BE2C (cell line): ENCODE data around the gene SEMA4D.
"Not testable (repeated sequence)": the region's sequence is repeated elsewhere in the genome, so short reads cannot be mapped to it uniquely, and the experiment has no call there.

Source experiments
- DNase-seq: peaks from one replicate; pipeline ENCODE4 v3.0.0-alpha.2; 2020
- H3K27me3 ChIP-seq: fragments of 250-450 bp; sonication (Bioruptor Pico); 2 replicates; pipeline ENCODE4 v1.5.1; 2020; ENCODE audit warnings: mild to moderate bottlenecking
- H3K36me3 ChIP-seq: fragments of 250-450 bp; sonication (Bioruptor Pico); 2 replicates; pipeline ENCODE4 v1.5.1; 2020; ENCODE audit warnings: mild to moderate bottlenecking
- H3K4me1 ChIP-seq: fragments of 250-450 bp; sonication (Bioruptor Pico); 2 replicates; pipeline ENCODE4 v1.5.1; 2020
- H3K4me3 ChIP-seq: 2 replicates; pipeline ENCODE4 v1.5.1; 2011; ENCODE audit warnings: low read depth, low read length
- H3K9me3 ChIP-seq: fragments of 250-450 bp; sonication (Bioruptor Pico); 2 replicates; pipeline ENCODE4 v1.5.1; 2020
- CTCF ChIP-seq: IDR thresholded peaks from 2 replicates; pipeline ENCODE4 v1.5.1; 2012; ENCODE audit warnings: mild to moderate bottlenecking, low read depth, low read length

The SEMA4D gene

GRCh38 chr9:89345476-89345875, 152.4 kb downstream of the SEMA4D start:
- no peaks in the 10 kb centered on the region for H3K9me3 ChIP-seq
- no peak for TF ChIP-seq CTCF
- no peaks in the 10 kb centered on the region for H3K27me3 ChIP-seq
- H3K4me3 ChIP-seq: no peak overlapping the region
- peaks cover 98% of the 10 kb centered on the region for H3K36me3 ChIP-seq
- DNase-seq: no peak
- H3K4me1 ChIP-seq: no peaks in the 10 kb centered on the region

GRCh38 chr9:89343812-89344211, 154.1 kb downstream of the SEMA4D start:
- H3K4me1 ChIP-seq, H3K27me3 ChIP-seq, H3K9me3 ChIP-seq, DNase-seq, H3K4me3 ChIP-seq: not testable (repeated sequence)
- peaks cover 98% of the 10 kb centered on the region for H3K36me3 ChIP-seq

GRCh38 chr9:89342948-89343347, 155.0 kb downstream of the SEMA4D start:
- no peak for DNase-seq
- Histone ChIP-seq H3K4me1 (no peaks in the 10 kb centered on the region), H3K4me3 (no peak overlapping the region), H3K27me3 (no peaks in the 10 kb centered on the region), H3K36me3 (peaks cover 98% of the 10 kb centered on the region), H3K9me3 (no peaks in the 10 kb centered on the region)
- no peak for TF ChIP-seq CTCF

- no peak overlapping the region for H3K4me3 ChIP-seq
- H3K9me3 ChIP-seq: no peaks in the 10 kb centered on the region
- no peaks in the 10 kb centered on the region for H3K4me1 ChIP-seq
- H3K27me3 ChIP-seq: no peaks in the 10 kb centered on the region
- DNase-seq: no peak
- H3K36me3 ChIP-seq: peaks cover 96% of the 10 kb centered on the region
- no peak for TF ChIP-seq CTCF
Observed at GRCh38 chr9:89342213-89342612, 155.7 kb downstream of the SEMA4D start.

- Histone ChIP-seq H3K4me3 (no peak overlapping the region), H3K9me3 (no peaks in the 10 kb centered on the region), H3K27me3 (no peaks in the 10 kb centered on the region), H3K4me1 (no peaks in the 10 kb centered on the region), H3K36me3 (peaks cover 92% of the 10 kb centered on the region)
- DNase-seq: no peak
- TF ChIP-seq CTCF: no peak
Observed at GRCh38 chr9:89340332-89340731, 157.6 kb downstream of the SEMA4D start.

GRCh38 chr9:89339807-89340206, 158.1 kb downstream of the SEMA4D start:
- no peak for DNase-seq
- no peak overlapping the region for H3K4me3 ChIP-seq
- no peaks in the 10 kb centered on the region for H3K4me1 ChIP-seq
- no peak for TF ChIP-seq CTCF
- peaks cover 89% of the 10 kb centered on the region for H3K36me3 ChIP-seq
- no peaks in the 10 kb centered on the region for H3K9me3 ChIP-seq
- H3K27me3 ChIP-seq: no peaks in the 10 kb centered on the region

- Histone ChIP-seq H3K27me3 (no peaks in the 10 kb centered on the region), H3K36me3 (peaks cover 80% of the 10 kb centered on the region), H3K4me1 (0 out of 2 replicates have a peak, but pooled peaks cover 4% of the 10 kb centered on the region), H3K9me3 (no peaks in the 10 kb centered on the region), H3K4me3 (no peak overlapping the region)
- peak; percentile 25 for DNase-seq
- no peak for TF ChIP-seq CTCF
Observed at GRCh38 chr9:89330513-89330912, 167.4 kb downstream of the SEMA4D start.
